Common myeloid progenitor, CD34-positive (primary cell): ENCODE data around the gene FAM13A.

Experiments used
- CTCF ChIA-PET: fragments of 350-600 bp; sonication (Branson Sonifier 250); formaldehyde crosslinking; loops from one replicate; lab custom pipeline; 2021; ENCODE audit warnings: antibody characterized with exemption; lab: Charles Lee
- POLR2A ChIA-PET: fragments of 350-600 bp; sonication (Branson Sonifier 250); formaldehyde crosslinking; loops from one replicate; lab custom pipeline; 2021; ENCODE audit warnings: antibody characterized with exemption; lab: Charles Lee
- DNase-seq, 3 donors: peaks; one replicate each; pipeline versions ENCODE4 v3.0.0 to v3.0.0-alpha.2; 2013
- H3K27ac ChIP-seq, 2 experiments: 1 replicate in 1 of 2; 2 replicates in 1 of 2; pipeline ENCODE4 v1.7.0; 2013; ENCODE audit warnings: inconsistent platforms in 2 of 2, low read length in 2 of 2, mild to moderate bottlenecking in 2 of 2, low read depth in 1 of 2, moderate library complexity in 1 of 2; ENCODE audit not compliant: severe bottlenecking in 2 of 2, insufficient read depth in 1 of 2, poor library complexity in 1 of 2
- H3K27me3 ChIP-seq, 5 experiments: replicated peaks in 2 of 5; 1 replicate in 3 of 5; 2 replicates in 2 of 5; pipeline versions ENCODE4 v1.6.1 to v1.7.0; 2013; ENCODE audit warnings: low read length in 4 of 5, mild to moderate bottlenecking in 2 of 5, moderate library complexity in 2 of 5, inconsistent platforms in 1 of 5; ENCODE audit not compliant: insufficient read depth in 5 of 5, control insufficient read depth in 4 of 5
- H3K36me3 ChIP-seq, 4 experiments: 1 replicate in 2 of 4; 2 replicates in 2 of 4; pipeline versions ENCODE4 v1.6.1 to v1.7.0; 2013; ENCODE audit warnings: low read length in 3 of 4, control low read depth in 1 of 4, mild to moderate bottlenecking in 1 of 4; ENCODE audit not compliant: control insufficient read depth in 4 of 4, insufficient read depth in 4 of 4
- H3K4me1 ChIP-seq, 4 experiments: 1 replicate in 3 of 4; 2 replicates in 1 of 4; pipeline versions ENCODE4 v1.6.1 to v1.7.1; 2013; ENCODE audit warnings: low read length in 3 of 4, mild to moderate bottlenecking in 3 of 4, control low read depth in 1 of 4, inconsistent platforms in 1 of 4, moderate library complexity in 1 of 4; ENCODE audit not compliant: control insufficient read depth in 4 of 4, insufficient read depth in 4 of 4; ENCODE audit errors: control extremely low read depth in 1 of 4
- H3K4me3 ChIP-seq, 7 experiments: 1 replicate in 4 of 7; 2 replicates in 3 of 7; pipeline versions ENCODE4 v1.5.1 to v1.7.0; 2013; ENCODE audit warnings: mild to moderate bottlenecking in 7 of 7, low read length in 6 of 7, moderate library complexity in 6 of 7, inconsistent platforms in 2 of 7, low read depth in 2 of 7, control low read depth in 1 of 7; ENCODE audit not compliant: insufficient read depth in 4 of 7, control insufficient read depth in 1 of 7; ENCODE audit errors: extremely low read depth in 1 of 7
- H3K9me3 ChIP-seq, 5 experiments: 1 replicate in 4 of 5; 2 replicates in 1 of 5; pipeline versions ENCODE4 v1.6.1 to v1.7.1; 2013; ENCODE audit warnings: low read length in 4 of 5, mild to moderate bottlenecking in 2 of 5, inconsistent platforms in 1 of 5, low read depth in 1 of 5, moderate library complexity in 1 of 5; ENCODE audit not compliant: control insufficient read depth in 4 of 5, insufficient read depth in 2 of 5; ENCODE audit errors: control extremely low read depth in 1 of 5
- WGBS: methylation state at CpG from one replicate; pipeline ENCODE4 v1.1.5; 2013; ENCODE audit not compliant: insufficient coverage; 5-methylcytosine and 5-hydroxymethylcytosine counted together

The FAM13A gene

DNA sequence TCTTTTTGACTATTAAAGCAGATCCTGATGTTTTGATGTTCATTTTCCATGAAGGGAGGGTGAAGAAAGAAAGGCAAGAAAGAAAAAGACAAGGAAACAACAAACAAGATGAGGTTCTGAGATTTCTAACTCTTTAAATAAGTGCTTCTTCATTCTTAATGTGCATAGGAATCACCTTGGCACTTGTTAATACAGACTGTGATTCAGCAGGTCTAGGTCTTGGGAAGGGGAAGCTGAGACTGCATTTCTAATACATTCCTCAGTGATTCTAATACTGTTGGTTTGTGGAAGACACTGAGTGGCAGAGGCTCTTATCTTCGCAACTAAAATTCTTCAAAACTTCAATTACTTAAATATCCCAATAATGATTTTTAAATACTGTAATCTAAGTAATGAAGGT, 264.2 kb downstream of the FAM13A start:
- POLR2A ChIA-PET: interaction anchor here (0.7 kb wide), 1 partner anchor 31 kb away, joined by 4 read pairs; no protein-coding TSS in a partner anchor
- WGBS: no CpG with 5 or more reads among the region's 1 CpG
- Histone ChIP-seq H3K36me3 (peaks cover 0 to 7% (median 5%) of the 10 kb centered on the region in 4 experiments), H3K9me3 (peaks cover 0 to 4% (median 1%) of the 10 kb centered on the region in 5 experiments), H3K27ac (no peak overlapping the region), H3K27me3 (no peaks in the 10 kb centered on the region), H3K4me1 (peaks cover 0 to 11% (median 7%) of the 10 kb centered on the region in 4 experiments), H3K4me3 (no peak overlapping the region)
- CTCF ChIA-PET: interaction anchor here (0.9 to 1.5 kb wide), 3 partner anchors 9 to 87 kb away, joined by 4 to 5 read pairs (median 5); no protein-coding TSS in a partner anchor
- peak in 2 of 3 donors; percentile 41 to 45 for DNase-seq

DNA sequence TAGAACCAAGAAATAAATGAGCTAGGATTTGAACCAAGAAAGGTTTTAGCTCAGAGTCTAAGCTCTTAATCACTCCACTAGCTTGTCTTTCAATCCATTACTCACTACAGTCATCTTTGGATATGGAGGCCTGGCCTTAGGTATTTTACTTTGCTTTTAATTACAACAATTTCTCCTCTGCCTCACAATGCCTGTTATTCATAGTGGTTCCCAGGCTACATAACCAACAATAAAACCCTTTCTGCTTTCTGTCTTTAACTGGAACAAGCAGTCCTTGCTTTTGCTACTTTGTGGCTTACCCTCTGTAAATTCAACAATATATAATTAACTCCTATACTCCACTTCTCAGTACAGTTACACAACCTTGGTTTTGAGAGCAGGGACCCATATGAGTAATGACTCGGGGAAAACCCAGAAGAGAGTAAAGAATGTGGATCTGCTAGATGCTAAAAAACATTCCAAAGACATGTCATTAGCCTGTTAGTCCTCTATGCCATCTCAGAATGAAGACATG, 264.7 kb downstream of the FAM13A start:
- ChIA-PET CTCF (interaction anchor here (0.9 to 2.2 kb wide), 10 partner anchors 9 to 253 kb away, joined by 3 to 8 read pairs (median 4); no protein-coding TSS in a partner anchor), POLR2A (no interaction called here)
- no CpG with 5 or more reads among the region's 1 CpG for WGBS
- Histone ChIP-seq H3K27ac (no peak overlapping the region), H3K4me3 (no peak overlapping the region), H3K9me3 (peaks cover 0 to 3% (median 1%) of the 10 kb centered on the region in 5 experiments), H3K36me3 (peaks cover 0 to 11% (median 7%) of the 10 kb centered on the region in 4 experiments), H3K27me3 (no peaks in the 10 kb centered on the region), H3K4me1 (peaks cover 0 to 11% (median 7%) of the 10 kb centered on the region in 4 experiments)
- DNase-seq: peak in 2 of 3 donors; percentile 31 to 34

DNA sequence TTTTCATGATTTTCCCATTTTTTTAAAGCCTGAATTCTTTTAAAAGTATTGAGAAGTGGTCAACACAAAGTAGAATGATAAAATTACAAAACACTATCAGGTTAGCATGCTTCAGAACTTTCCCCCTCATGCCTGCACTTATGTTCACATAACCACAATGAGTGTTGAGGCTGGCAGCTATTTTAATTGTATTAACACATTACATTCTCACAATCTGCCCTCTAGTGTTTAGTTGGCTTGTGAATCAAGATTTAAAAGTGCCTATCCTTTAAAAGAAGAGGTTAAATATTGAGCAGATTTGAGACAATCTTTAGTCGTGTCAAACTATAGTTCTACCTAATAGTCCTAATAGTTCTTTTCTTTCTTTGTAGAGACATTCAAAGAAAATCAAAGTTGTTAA, 265.7 kb downstream of the FAM13A start:
- DNase-seq: peak; percentile 19 to 49 (median 43)
- Histone ChIP-seq H3K27ac (no peak overlapping the region), H3K4me1 (peaks cover 0 to 11% (median 7%) of the 10 kb centered on the region in 4 experiments), H3K36me3 (peaks cover 0 to 14% (median 10%) of the 10 kb centered on the region in 4 experiments), H3K9me3 (no peaks in the 10 kb centered on the region), H3K27me3 (no peaks in the 10 kb centered on the region), H3K4me3 (no peak overlapping the region)
- no CpG with 5 or more reads among the region's 1 CpG for WGBS
- POLR2A ChIA-PET: no interaction called here
- CTCF ChIA-PET: interaction anchor here (1.1 to 2.2 kb wide), 11 partner anchors 11 to 334 kb away, joined by 3 to 9 read pairs (median 4); partner anchors contain the start of gene HERC5

DNA sequence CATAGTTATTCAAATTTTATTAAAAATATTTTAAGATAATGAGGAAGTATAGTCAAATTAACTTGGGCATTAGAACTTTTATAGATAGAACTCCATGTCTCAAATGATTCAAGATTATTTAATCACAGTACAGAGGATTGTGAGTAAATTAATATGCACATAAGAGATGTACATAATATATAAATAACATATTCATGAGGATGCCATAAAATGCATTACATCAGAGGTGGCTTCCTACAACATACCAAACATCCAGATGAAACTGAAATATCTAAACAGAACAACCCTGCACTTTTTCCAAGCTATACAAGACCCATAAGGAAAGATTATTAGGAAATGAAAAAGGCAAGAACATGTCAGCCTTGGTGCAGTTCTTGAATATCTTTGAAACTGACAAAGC, 268.1 kb downstream of the FAM13A start:
- Histone ChIP-seq H3K27me3 (no peaks in the 10 kb centered on the region), H3K9me3 (no peaks in the 10 kb centered on the region), H3K27ac (no peak overlapping the region), H3K4me3 (no peak overlapping the region), H3K36me3 (peaks cover 0 to 24% (median 18%) of the 10 kb centered on the region in 4 experiments), H3K4me1 (peaks cover 0 to 11% (median 7%) of the 10 kb centered on the region in 4 experiments)
- ChIA-PET CTCF (interaction anchor here (0.5 to 2.8 kb wide), 4 partner anchors 9 to 1040 kb away, joined by 3 to 9 read pairs (median 6); no protein-coding TSS in a partner anchor), POLR2A (no interaction called here)
- DNase-seq: no peak

DNA sequence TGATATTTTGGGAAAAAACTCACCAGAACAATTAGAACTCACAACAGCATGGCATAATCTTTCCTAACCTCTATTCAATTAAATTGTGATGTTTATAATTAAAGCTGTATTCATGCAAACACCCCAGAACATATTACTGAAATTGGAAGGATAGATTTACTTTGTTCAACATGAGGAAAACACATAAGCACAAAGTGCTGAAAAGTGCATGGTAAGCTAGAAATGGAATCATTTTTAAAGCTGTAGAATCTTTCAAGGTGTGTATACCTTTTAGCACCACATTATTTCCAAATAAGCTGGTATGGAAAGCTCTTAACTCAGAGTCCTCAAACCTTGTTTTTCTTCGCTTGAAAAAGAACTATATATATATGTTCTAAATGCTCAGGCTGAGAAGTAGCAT, 268.6 kb downstream of the FAM13A start:
- no peaks in the 10 kb centered on the region for H3K9me3 ChIP-seq
- CTCF ChIA-PET: interaction anchor here (2.8 kb wide), 1 partner anchor 116 kb away, joined by 9 read pairs; no protein-coding TSS in a partner anchor
- POLR2A ChIA-PET: no interaction called here
- no peaks in the 10 kb centered on the region for H3K27me3 ChIP-seq
- H3K27ac ChIP-seq: no peak overlapping the region
- no peak overlapping the region for H3K4me3 ChIP-seq
- WGBS: no CpG with 5 or more reads among the region's 1 CpG
- H3K36me3 ChIP-seq: peaks cover 3 to 27% (median 18%) of the 10 kb centered on the region in 4 experiments
- no peak for DNase-seq
- peaks cover 0 to 11% (median 7%) of the 10 kb centered on the region in 4 experiments for H3K4me1 ChIP-seq

DNA sequence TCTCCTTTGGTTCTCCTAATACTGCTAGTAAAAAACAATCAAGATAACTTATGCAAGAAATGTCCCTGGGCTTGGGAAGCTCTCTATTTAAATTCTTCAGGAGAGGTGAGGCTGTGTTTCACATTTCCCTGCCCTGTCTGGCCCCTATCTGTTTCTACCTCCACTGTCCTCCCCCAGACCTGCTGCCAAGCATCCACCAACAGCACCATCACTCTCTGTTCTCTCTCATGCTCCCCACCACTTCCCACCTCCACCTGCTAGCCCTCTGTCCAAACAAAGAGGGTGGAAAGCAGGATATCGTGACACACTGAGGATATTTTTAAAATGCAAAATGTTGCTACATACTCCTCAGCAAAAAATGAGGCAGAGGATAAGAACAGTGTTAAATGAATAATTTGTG, 271.0 kb downstream of the FAM13A start:
- ChIA-PET CTCF (interaction anchor here (1.3 kb wide), 1 partner anchor 15 kb away, joined by 4 read pairs; no protein-coding TSS in a partner anchor), POLR2A (no interaction called here)
- H3K36me3 ChIP-seq: peaks cover 5 to 29% (median 18%) of the 10 kb centered on the region in 4 experiments
- no peaks in the 10 kb centered on the region for H3K4me1 ChIP-seq
- H3K4me3 ChIP-seq: no peak overlapping the region
- no peaks in the 10 kb centered on the region for H3K9me3 ChIP-seq
- no peak for DNase-seq
- WGBS: no CpG with 5 or more reads among the region's 1 CpG
- H3K27ac ChIP-seq: no peak overlapping the region
- no peaks in the 10 kb centered on the region for H3K27me3 ChIP-seq

DNA sequence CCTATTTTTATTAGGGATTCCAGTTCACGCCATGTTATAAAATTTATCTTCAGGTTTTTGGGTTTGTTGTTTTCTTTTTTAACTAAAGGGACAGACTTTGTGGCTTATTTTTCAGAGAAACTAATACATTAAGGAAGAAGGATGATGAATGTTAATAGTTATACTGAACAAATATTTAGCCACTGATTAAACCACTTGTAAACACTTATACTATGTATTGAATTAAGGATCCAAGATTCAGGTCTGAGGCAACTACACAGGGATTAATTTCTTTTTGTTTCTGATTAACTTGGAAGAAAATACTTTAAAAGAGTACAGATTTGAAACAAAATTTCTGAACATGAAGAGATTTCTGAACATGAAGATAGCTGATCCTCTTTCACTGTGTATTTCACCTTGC, 276.6 kb downstream of the FAM13A start:
- WGBS: 100% methylated on average over 1 of the region's 1 CpG
- H3K4me1 ChIP-seq: no peaks in the 10 kb centered on the region
- H3K9me3 ChIP-seq: peaks cover 0 to 1% (median 0%) of the 10 kb centered on the region in 5 experiments
- CTCF ChIA-PET: interaction anchor here (1.0 to 2.2 kb wide), 3 partner anchors 8 to 108 kb away, joined by 3 to 8 read pairs (median 3); no protein-coding TSS in a partner anchor
- H3K27me3 ChIP-seq: no peaks in the 10 kb centered on the region
- no peak for DNase-seq
- POLR2A ChIA-PET: no interaction called here
- no peak overlapping the region for H3K4me3 ChIP-seq
- H3K27ac ChIP-seq: no peak overlapping the region
- H3K36me3 ChIP-seq: peaks cover 2 to 16% (median 9%) of the 10 kb centered on the region in 4 experiments
